ENCODE data around the gene ZNF534.
A peak's percentile ranks its signal among the peaks of the same experiment; 100 is the strongest.
"Not testable (repeated sequence)": the region's sequence is repeated elsewhere in the genome, so short reads cannot be mapped to it uniquely, and the experiment has no call there.

The ZNF534 gene

DNA sequence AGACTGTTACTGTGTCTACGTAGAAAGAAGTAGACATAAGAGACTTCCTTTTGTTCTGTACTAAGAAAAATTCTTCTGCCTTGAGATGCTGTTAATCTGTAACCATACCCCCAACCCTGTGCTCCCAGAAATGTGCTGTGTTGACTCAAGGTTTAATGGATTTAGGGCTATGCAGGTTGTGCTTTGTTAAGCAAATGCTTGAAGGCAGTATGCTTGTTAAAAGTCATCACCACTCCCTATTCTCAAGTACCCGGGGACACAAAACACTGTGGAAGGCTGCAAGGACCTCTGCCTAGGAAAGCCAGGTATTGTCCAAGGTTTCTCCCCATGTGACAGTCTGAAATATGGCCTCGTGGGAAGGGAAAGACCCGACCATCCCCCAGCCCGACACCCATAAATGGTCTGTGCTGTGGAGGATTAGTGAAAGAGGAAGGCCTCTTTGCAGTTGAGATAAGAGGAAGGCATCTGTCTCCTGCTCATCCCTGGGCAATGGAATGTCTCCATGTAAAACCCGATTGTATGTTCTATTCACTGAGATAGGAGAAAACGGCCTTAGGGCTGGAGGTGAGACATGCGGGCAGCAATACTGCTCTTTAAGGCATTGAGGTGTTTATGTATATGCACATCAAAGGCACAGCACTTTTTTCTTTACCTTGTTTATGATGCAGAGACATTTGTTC, 56.8 kb downstream of the ZNF534 start:
- peak overlapping the region; percentile 46 for H3K4ac ChIP-seq (ENCODE audit: low read depth, low read length)
- H3K9ac ChIP-seq (ENCODE audit: low read length); H3K4me2 ChIP-seq (ENCODE audit: low read length); H3K27me3 ChIP-seq (ENCODE audit: insufficient read depth, low read length, poor library complexity); H2AK5ac ChIP-seq (ENCODE audit: low read length); H3K4me3 ChIP-seq (ENCODE audit: low read length); H2BK120ac ChIP-seq (ENCODE audit: low read depth, low read length); H3K36me3 ChIP-seq (ENCODE audit: control insufficient read depth, insufficient read depth, low read length); H2BK15ac ChIP-seq (replicated peaks; ENCODE audit: low read depth); H3K18ac ChIP-seq (ENCODE audit: low read length); H3K4me1 ChIP-seq (ENCODE audit: control insufficient read depth, low read depth, low read length); H3K79me1 ChIP-seq (ENCODE audit: low read length); H2BK5ac ChIP-seq (ENCODE audit: low read length); H4K5ac ChIP-seq (ENCODE audit: low read length); H3K23ac ChIP-seq (ENCODE audit: low read length); H3K79me2 ChIP-seq (ENCODE audit: control insufficient read depth, insufficient read depth, low read length); H4K8ac ChIP-seq (ENCODE audit: low read depth, low read length): not testable (repeated sequence)
- peak overlapping the region; percentile 34 for H3K56ac ChIP-seq (ENCODE audit: low read length)
- WGBS (ENCODE audit: extremely low coverage, insufficient coverage, low lambda C conversion rate): no CpG with 5 or more reads among the region's 8 CpGs
- H3K27ac ChIP-seq (ENCODE audit: low read depth, low read length): peak overlapping the region; percentile 43
- peak; percentile 77 for DNase-seq

- Histone ChIP-seq H3K9ac (ENCODE audit: low read length) (peak overlapping the region; percentile 81), H3K4me2 (ENCODE audit: low read length) (peak overlapping the region; percentile 80), H2BK120ac (ENCODE audit: low read depth, low read length) (no peak overlapping the region), H3K27me3 (ENCODE audit: insufficient read depth, low read length, poor library complexity) (no peaks in the 10 kb centered on the region), H2BK15ac (replicated peaks; ENCODE audit: low read depth) (no peak overlapping the region), H2AK5ac (ENCODE audit: low read length) (no peak overlapping the region), H4K5ac (ENCODE audit: low read length) (no peak overlapping the region), H3K27ac (ENCODE audit: low read depth, low read length) (peak overlapping the region; percentile 70), H2BK5ac (ENCODE audit: low read length) (no peak overlapping the region), H3K79me2 (ENCODE audit: control insufficient read depth, insufficient read depth, low read length) (no peaks in the 10 kb centered on the region), H3K23ac (ENCODE audit: low read length) (no peak overlapping the region), H3K36me3 (ENCODE audit: control insufficient read depth, insufficient read depth, low read length) (no peaks in the 10 kb centered on the region), H3K79me1 (ENCODE audit: low read length) (no peaks in the 10 kb centered on the region), H3K4me3 (ENCODE audit: low read length) (peak overlapping the region; percentile 66), H3K18ac (ENCODE audit: low read length) (no peak overlapping the region), H4K8ac (ENCODE audit: low read depth, low read length) (no peak overlapping the region), H3K4me1 (ENCODE audit: control insufficient read depth, low read depth, low read length) (no peaks in the 10 kb centered on the region), H3K4ac (ENCODE audit: low read depth, low read length) (peak overlapping the region; percentile 79), H3K56ac (ENCODE audit: low read length) (peak overlapping the region; percentile 85)
- WGBS (ENCODE audit: extremely low coverage, insufficient coverage, low lambda C conversion rate): no CpG with 5 or more reads among the region's 37 CpGs
- peak; percentile 96 for DNase-seq
Measured at GRCh38 chr19:52492201-52492993, 63.4 kb downstream of the ZNF534 start.

DNA sequence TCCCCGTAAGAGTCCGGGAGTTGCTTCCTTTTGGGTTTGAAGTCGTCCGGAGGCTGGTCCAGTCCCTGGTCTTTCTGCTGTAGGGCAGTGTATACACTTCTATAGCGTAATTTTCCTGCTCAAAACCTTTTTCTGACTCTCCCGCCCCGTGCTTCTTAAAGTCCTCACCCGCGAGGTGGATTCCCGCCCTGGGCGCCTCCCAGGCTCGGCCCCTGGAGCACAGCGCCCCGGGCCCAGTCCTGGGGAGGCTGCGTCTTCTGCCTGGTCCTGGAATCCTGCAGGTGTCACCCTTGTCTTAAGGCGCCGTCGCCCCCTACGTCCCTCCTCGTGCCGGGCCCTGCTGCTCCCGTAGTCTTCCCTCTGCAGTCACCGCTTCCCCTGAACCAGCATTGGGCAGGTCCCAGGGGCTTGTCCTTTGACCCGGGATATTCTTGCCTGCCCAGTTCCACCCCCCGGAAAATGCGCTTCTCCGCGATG, 64.1 kb downstream of the ZNF534 start:
- DNase-seq: peak; percentile 91
- Histone ChIP-seq H2AK5ac (ENCODE audit: low read length) (no peak overlapping the region), H3K9ac (ENCODE audit: low read length) (peak overlapping the region; percentile 81), H3K4me1 (ENCODE audit: control insufficient read depth, low read depth, low read length) (no peaks in the 10 kb centered on the region), H4K5ac (ENCODE audit: low read length) (no peak overlapping the region), H3K27ac (ENCODE audit: low read depth, low read length) (peak overlapping the region; percentile 70), H4K8ac (ENCODE audit: low read depth, low read length) (no peak overlapping the region), H3K36me3 (ENCODE audit: control insufficient read depth, insufficient read depth, low read length) (no peaks in the 10 kb centered on the region), H3K27me3 (ENCODE audit: insufficient read depth, low read length, poor library complexity) (no peaks in the 10 kb centered on the region), H3K23ac (ENCODE audit: low read length) (no peak overlapping the region), H2BK120ac (ENCODE audit: low read depth, low read length) (no peak overlapping the region), H3K56ac (ENCODE audit: low read length) (peak overlapping the region; percentile 85), H2BK15ac (replicated peaks; ENCODE audit: low read depth) (no peak overlapping the region), H3K79me2 (ENCODE audit: control insufficient read depth, insufficient read depth, low read length) (no peaks in the 10 kb centered on the region), H3K79me1 (ENCODE audit: low read length) (no peaks in the 10 kb centered on the region), H2BK5ac (ENCODE audit: low read length) (no peak overlapping the region), H3K4me3 (ENCODE audit: low read length) (peak overlapping the region; percentile 66), H3K18ac (ENCODE audit: low read length) (no peak overlapping the region), H3K4me2 (ENCODE audit: low read length) (peak overlapping the region; percentile 80), H3K4ac (ENCODE audit: low read depth, low read length) (no peak overlapping the region)
- WGBS (ENCODE audit: extremely low coverage, insufficient coverage, low lambda C conversion rate): no CpG with 5 or more reads among the region's 28 CpGs

- H2BK15ac ChIP-seq (replicated peaks; ENCODE audit: low read depth): no peak overlapping the region
- no peaks in the 10 kb centered on the region for H3K27me3 ChIP-seq (ENCODE audit: insufficient read depth, low read length, poor library complexity)
- H3K4me2 ChIP-seq (ENCODE audit: low read length): no peak overlapping the region
- no CpG with 5 or more reads among the region's 3 CpGs for WGBS (ENCODE audit: extremely low coverage, insufficient coverage, low lambda C conversion rate)
- H3K56ac ChIP-seq (ENCODE audit: low read length): no peak overlapping the region
- no peak overlapping the region for H4K5ac ChIP-seq (ENCODE audit: low read length)
- H3K23ac ChIP-seq (ENCODE audit: low read length): no peak overlapping the region
- no peak overlapping the region for H2AK5ac ChIP-seq (ENCODE audit: low read length)
- H3K4me3 ChIP-seq (ENCODE audit: low read length): no peak overlapping the region
- no peak for DNase-seq
- no peak overlapping the region for H3K9ac ChIP-seq (ENCODE audit: low read length)
- no peaks in the 10 kb centered on the region for H3K36me3 ChIP-seq (ENCODE audit: control insufficient read depth, insufficient read depth, low read length)
- no peak overlapping the region for H3K27ac ChIP-seq (ENCODE audit: low read depth, low read length)
- no peak overlapping the region for H3K4ac ChIP-seq (ENCODE audit: low read depth, low read length)
- H2BK120ac ChIP-seq (ENCODE audit: low read depth, low read length): no peak overlapping the region
- H4K8ac ChIP-seq (ENCODE audit: low read depth, low read length): no peak overlapping the region
- no peaks in the 10 kb centered on the region for H3K79me1 ChIP-seq (ENCODE audit: low read length)
- no peak overlapping the region for H2BK5ac ChIP-seq (ENCODE audit: low read length)
- no peak overlapping the region for H3K18ac ChIP-seq (ENCODE audit: low read length)
- H3K4me1 ChIP-seq (ENCODE audit: control insufficient read depth, low read depth, low read length): no peaks in the 10 kb centered on the region
- no peaks in the 10 kb centered on the region for H3K79me2 ChIP-seq (ENCODE audit: control insufficient read depth, insufficient read depth, low read length)
Measured at GRCh38 chr19:52494518-52494917, 65.6 kb downstream of the ZNF534 start.

DNA sequence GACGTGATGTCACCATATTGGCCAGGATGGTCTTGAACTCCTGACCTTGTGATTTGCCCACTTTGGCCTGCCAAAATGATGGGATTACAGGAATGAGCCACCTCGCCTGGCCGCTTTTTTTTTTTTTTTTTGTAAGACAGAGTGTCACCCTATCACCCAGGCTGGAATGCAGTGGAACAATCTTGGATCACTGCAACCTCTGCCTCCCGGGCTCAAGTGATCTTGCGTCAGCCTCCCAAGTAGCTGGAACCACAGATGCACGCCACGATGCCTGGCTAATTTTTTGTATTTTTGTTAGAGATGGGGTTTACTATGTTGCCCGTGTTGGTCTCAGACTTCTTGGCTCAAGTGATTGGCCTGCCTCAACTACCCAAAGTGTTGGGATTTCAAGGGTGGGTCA, 69.6 kb downstream of the ZNF534 start:
- Histone ChIP-seq H3K4me3 (ENCODE audit: low read length) (no peak overlapping the region), H4K8ac (ENCODE audit: low read depth, low read length) (no peak overlapping the region), H3K27ac (ENCODE audit: low read depth, low read length) (no peak overlapping the region), H3K79me1 (ENCODE audit: low read length) (no peaks in the 10 kb centered on the region), H3K4me2 (ENCODE audit: low read length) (no peak overlapping the region), H3K27me3 (ENCODE audit: insufficient read depth, low read length, poor library complexity) (no peaks in the 10 kb centered on the region), H3K18ac (ENCODE audit: low read length) (no peak overlapping the region), H3K4me1 (ENCODE audit: control insufficient read depth, low read depth, low read length) (no peaks in the 10 kb centered on the region), H3K9ac (ENCODE audit: low read length) (no peak overlapping the region), H2BK120ac (ENCODE audit: low read depth, low read length) (no peak overlapping the region), H3K56ac (ENCODE audit: low read length) (no peak overlapping the region), H2BK5ac (ENCODE audit: low read length) (no peak overlapping the region), H3K23ac (ENCODE audit: low read length) (no peak overlapping the region), H2BK15ac (replicated peaks; ENCODE audit: low read depth) (no peak overlapping the region), H2AK5ac (ENCODE audit: low read length) (no peak overlapping the region), H3K79me2 (ENCODE audit: control insufficient read depth, insufficient read depth, low read length) (no peaks in the 10 kb centered on the region), H3K36me3 (ENCODE audit: control insufficient read depth, insufficient read depth, low read length) (no peaks in the 10 kb centered on the region), H4K5ac (ENCODE audit: low read length) (no peak overlapping the region), H3K4ac (ENCODE audit: low read depth, low read length) (no peak overlapping the region)
- no CpG with 5 or more reads among the region's 8 CpGs for WGBS (ENCODE audit: extremely low coverage, insufficient coverage, low lambda C conversion rate)
- no peak for DNase-seq
